HL-60 (cell line): ENCODE results near the gene STN1.

Experiments
- GABPA ChIP-seq: IDR thresholded peaks from 2 replicates; pipeline ENCODE4 v1.6.1; 2012; ENCODE audit warnings: low read depth
- POLR2AphosphoS5 ChIP-seq: IDR thresholded peaks from 2 replicates; pipeline ENCODE4 v1.6.1; 2012; ENCODE audit warnings: low read depth
- REST ChIP-seq: IDR thresholded peaks from 2 replicates; pipeline ENCODE4 v1.6.1; 2012; ENCODE audit warnings: low read depth; ENCODE audit not compliant: insufficient replicate concordance
- SPI1 ChIP-seq: IDR thresholded peaks from 2 replicates; pipeline ENCODE4 v1.6.1; 2012; ENCODE audit warnings: low read depth, mild to moderate bottlenecking, borderline replicate concordance
- TF ChIP-seq, protein P1 (sequence below): IDR thresholded peaks from one replicate; pipeline ENCODE4 v1.5.1; 2011; ENCODE audit warnings: low read length, control low read depth, inconsistent platforms; ENCODE audit not compliant: insufficient read depth

GRCh38 chr10:103934308-103934707 is 16.3 kb upstream of the STN1 start:
- TF ChIP-seq, protein P1, sequence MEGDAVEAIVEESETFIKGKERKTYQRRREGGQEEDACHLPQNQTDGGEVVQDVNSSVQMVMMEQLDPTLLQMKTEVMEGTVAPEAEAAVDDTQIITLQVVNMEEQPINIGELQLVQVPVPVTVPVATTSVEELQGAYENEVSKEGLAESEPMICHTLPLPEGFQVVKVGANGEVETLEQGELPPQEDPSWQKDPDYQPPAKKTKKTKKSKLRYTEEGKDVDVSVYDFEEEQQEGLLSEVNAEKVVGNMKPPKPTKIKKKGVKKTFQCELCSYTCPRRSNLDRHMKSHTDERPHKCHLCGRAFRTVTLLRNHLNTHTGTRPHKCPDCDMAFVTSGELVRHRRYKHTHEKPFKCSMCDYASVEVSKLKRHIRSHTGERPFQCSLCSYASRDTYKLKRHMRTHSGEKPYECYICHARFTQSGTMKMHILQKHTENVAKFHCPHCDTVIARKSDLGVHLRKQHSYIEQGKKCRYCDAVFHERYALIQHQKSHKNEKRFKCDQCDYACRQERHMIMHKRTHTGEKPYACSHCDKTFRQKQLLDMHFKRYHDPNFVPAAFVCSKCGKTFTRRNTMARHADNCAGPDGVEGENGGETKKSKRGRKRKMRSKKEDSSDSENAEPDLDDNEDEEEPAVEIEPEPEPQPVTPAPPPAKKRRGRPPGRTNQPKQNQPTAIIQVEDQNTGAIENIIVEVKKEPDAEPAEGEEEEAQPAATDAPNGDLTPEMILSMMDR, result no peak
- TF ChIP-seq POLR2AphosphoS5 (no peak), GABPA (no peak), SPI1 (no peak), REST (no peak)
